Astrocyte (in vitro differentiated cells and primary cell): ENCODE data around the gene RILP. TPM values are rescaled to one million over a fixed set of nuclear protein-coding genes. Genes with fewer than 3 reads are reported as not detected.
"Not testable (repeated sequence)": the region's sequence is repeated elsewhere in the genome, so short reads cannot be mapped to it uniquely, and the experiment has no call there.

Source experiments
- DNase-seq: peaks from one replicate; pipeline ENCODE4 v3.0.0-alpha.2; 2010; ENCODE audit warnings: low read depth
- FAIRE-seq: peaks from 2 replicates; lab custom pipeline; 2011; peaks lifted over from hg19 to GRCh38; lab: Jason Lieb, UNC
- H2AFZ ChIP-seq: 2 replicates; pipeline ENCODE4 v1.6.0; 2012; ENCODE audit warnings: low read depth, low read length, inconsistent platforms
- H3K27ac ChIP-seq: 2 replicates; pipeline ENCODE4 v1.5.1; 2011; ENCODE audit warnings: low read depth, low read length, inconsistent platforms
- H3K27me3 ChIP-seq: 2 replicates; pipeline ENCODE4 v1.6.0; 2011; ENCODE audit warnings: low read length, inconsistent platforms; ENCODE audit not compliant: insufficient read depth
- H3K36me3 ChIP-seq: 2 replicates; pipeline ENCODE4 v1.5.1; 2011; ENCODE audit warnings: low read length, inconsistent platforms; ENCODE audit not compliant: insufficient read depth
- H3K4me1 ChIP-seq: 2 replicates; pipeline ENCODE4 v1.5.1; 2011; ENCODE audit warnings: low read length, inconsistent platforms; ENCODE audit not compliant: insufficient read depth
- H3K4me2 ChIP-seq: 2 replicates; pipeline ENCODE4 v1.6.0; 2012; ENCODE audit warnings: low read length, inconsistent platforms
- H3K4me3 ChIP-seq: 2 replicates; pipeline ENCODE4 v1.5.1; 2011; ENCODE audit warnings: low read depth, mild to moderate bottlenecking, low read length, inconsistent platforms; ENCODE audit not compliant: insufficient read depth
- H3K79me2 ChIP-seq: 2 replicates; pipeline ENCODE4 v1.6.0; 2012; ENCODE audit warnings: mild to moderate bottlenecking, low read length, inconsistent platforms; ENCODE audit not compliant: insufficient read depth
- H3K9ac ChIP-seq: 2 replicates; pipeline ENCODE4 v1.6.0; 2012; ENCODE audit warnings: mild to moderate bottlenecking, low read length, inconsistent platforms
- H3K9me3 ChIP-seq: 2 replicates; pipeline ENCODE4 v1.5.1; 2012; ENCODE audit warnings: low read depth, mild to moderate bottlenecking, low read length, inconsistent platforms; ENCODE audit not compliant: insufficient read depth
- H4K20me1 ChIP-seq: 2 replicates; pipeline ENCODE4 v1.6.0; 2012; ENCODE audit warnings: low read length, inconsistent platforms; ENCODE audit not compliant: insufficient read depth
- H3K27ac Mint-ChIP-seq: one replicate; pipeline ENCODE4 v1.8.0; 2021; ENCODE audit warnings: mild to moderate bottlenecking, mixed read lengths; ENCODE audit not compliant: unreplicated experiment
- H3K27me3 Mint-ChIP-seq: one replicate; pipeline ENCODE4 v1.8.0; 2021; ENCODE audit warnings: low read depth, mixed read lengths; ENCODE audit not compliant: unreplicated experiment
- H3K36me3 Mint-ChIP-seq: one replicate; pipeline ENCODE4 v1.8.0; 2021; ENCODE audit warnings: low read depth, mixed read lengths; ENCODE audit not compliant: unreplicated experiment
- H3K4me1 Mint-ChIP-seq: one replicate; pipeline ENCODE4 v1.8.0; 2021; ENCODE audit warnings: low read depth, mixed read lengths; ENCODE audit not compliant: unreplicated experiment
- H3K4me3 Mint-ChIP-seq: one replicate; pipeline ENCODE4 v1.8.0; 2021; ENCODE audit warnings: mild to moderate bottlenecking, moderate library complexity, mixed read lengths; ENCODE audit not compliant: unreplicated experiment
- H3K9me3 Mint-ChIP-seq: one replicate; pipeline ENCODE4 v1.8.0; 2021; ENCODE audit warnings: mild to moderate bottlenecking, mixed read lengths; ENCODE audit not compliant: unreplicated experiment
- EZH2 ChIP-seq: IDR thresholded peaks from 2 replicates; pipeline ENCODE4 v1.6.1; 2012; ENCODE audit warnings: mild to moderate bottlenecking, low read length, inconsistent platforms; ENCODE audit not compliant: insufficient read depth
- total RNA-seq: library from RNA; stranded (reverse); gene quantifications from 2 replicates; pipeline ENCODE4 v1.2.1, GENCODE V29; 2021
- TF ChIP-seq, protein P1 (sequence below): IDR thresholded peaks from 2 replicates; pipeline ENCODE4 v1.5.1; 2011; ENCODE audit warnings: low read depth, mild to moderate bottlenecking, inconsistent platforms, low read length, moderate library complexity; ENCODE audit not compliant: insufficient read depth

RILP gene
- total RNA-seq, 1 donor from 2014 or later = 7.8 TPM

DNA sequence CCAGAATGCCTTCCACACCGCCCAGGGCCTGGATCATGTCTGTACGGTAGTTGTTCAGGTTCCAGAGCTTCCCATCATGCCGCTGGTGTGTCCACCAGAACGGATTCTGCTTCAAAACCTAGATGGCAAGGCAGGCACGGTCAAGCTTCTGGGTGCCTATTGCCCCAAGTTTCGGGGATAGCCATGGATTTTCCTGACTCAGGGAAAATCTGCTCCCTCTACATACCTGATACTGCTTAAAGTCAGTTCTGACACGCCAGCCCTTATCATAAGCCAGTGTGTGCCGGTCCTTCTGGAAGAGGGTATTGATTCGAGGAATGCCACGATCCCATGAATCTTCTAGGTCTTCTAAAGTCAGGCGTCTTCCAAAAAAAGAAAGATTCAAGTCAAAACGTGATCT is 11.4 kb upstream of the RILP start:
- Histone ChIP-seq H2AFZ (no peak overlapping the region), H3K27me3 (no peaks in the 10 kb centered on the region), H3K4me1 (no peaks in the 10 kb centered on the region), H3K36me3 (peaks cover 56% of the 10 kb centered on the region), H3K27ac (no peak overlapping the region), H3K4me3 (no peak overlapping the region), H3K9me3 (no peaks in the 10 kb centered on the region), H3K9ac (no peak overlapping the region), H3K79me2 (peaks cover 18% of the 10 kb centered on the region), H4K20me1 (peaks cover 46% of the 10 kb centered on the region), H3K4me2 (no peak overlapping the region)
- Mint-ChIP-seq H3K4me3 (no peak overlapping the region), H3K4me1 (no peaks in the 10 kb centered on the region), H3K27ac (no peak overlapping the region), H3K9me3 (no peaks in the 10 kb centered on the region), H3K27me3 (no peaks in the 10 kb centered on the region), H3K36me3 (peaks cover 35% of the 10 kb centered on the region)
- no peak for FAIRE-seq
- no peak for DNase-seq
- no peak for TF ChIP-seq EZH2
- TF ChIP-seq, protein P1, sequence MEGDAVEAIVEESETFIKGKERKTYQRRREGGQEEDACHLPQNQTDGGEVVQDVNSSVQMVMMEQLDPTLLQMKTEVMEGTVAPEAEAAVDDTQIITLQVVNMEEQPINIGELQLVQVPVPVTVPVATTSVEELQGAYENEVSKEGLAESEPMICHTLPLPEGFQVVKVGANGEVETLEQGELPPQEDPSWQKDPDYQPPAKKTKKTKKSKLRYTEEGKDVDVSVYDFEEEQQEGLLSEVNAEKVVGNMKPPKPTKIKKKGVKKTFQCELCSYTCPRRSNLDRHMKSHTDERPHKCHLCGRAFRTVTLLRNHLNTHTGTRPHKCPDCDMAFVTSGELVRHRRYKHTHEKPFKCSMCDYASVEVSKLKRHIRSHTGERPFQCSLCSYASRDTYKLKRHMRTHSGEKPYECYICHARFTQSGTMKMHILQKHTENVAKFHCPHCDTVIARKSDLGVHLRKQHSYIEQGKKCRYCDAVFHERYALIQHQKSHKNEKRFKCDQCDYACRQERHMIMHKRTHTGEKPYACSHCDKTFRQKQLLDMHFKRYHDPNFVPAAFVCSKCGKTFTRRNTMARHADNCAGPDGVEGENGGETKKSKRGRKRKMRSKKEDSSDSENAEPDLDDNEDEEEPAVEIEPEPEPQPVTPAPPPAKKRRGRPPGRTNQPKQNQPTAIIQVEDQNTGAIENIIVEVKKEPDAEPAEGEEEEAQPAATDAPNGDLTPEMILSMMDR = no peak

DNA sequence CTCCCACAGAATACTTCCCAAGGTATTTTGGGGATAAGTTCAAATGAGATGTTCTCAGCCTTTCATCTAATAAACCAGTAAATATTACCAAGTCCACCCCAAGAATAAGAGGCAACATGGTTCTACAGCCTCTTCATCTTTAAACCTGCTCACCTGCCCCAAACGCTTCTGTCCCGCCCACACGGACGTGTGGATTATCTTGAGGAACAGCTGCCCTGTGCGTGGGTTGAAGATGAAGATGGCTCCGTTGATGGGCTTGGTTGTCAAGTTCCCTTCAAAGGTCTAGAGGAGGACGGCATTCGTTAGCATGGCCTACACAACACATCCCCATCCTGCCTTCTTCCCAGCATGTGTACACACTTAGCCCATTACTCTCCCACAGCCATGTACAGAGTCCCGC is 8.4 kb upstream of the RILP start:
- H3K36me3 Mint-ChIP-seq = peaks cover 43% of the 10 kb centered on the region
- Histone ChIP-seq H3K27ac (no peak overlapping the region), H3K36me3 (peaks cover 72% of the 10 kb centered on the region), H3K4me2 (no peak overlapping the region), H3K9ac (no peak overlapping the region), H3K9me3 (no peaks in the 10 kb centered on the region), H3K4me3 (no peak overlapping the region), H2AFZ (no peak overlapping the region), H4K20me1 (peaks cover 56% of the 10 kb centered on the region), H3K4me1 (no peaks in the 10 kb centered on the region), H3K79me2 (peaks cover 6% of the 10 kb centered on the region), H3K27me3 (no peaks in the 10 kb centered on the region)
- no peak for DNase-seq
- H3K4me3 Mint-ChIP-seq = no peak overlapping the region
- FAIRE-seq = no peak
- no peaks in the 10 kb centered on the region for H3K9me3 Mint-ChIP-seq
- H3K27me3 Mint-ChIP-seq = no peaks in the 10 kb centered on the region
- no peaks in the 10 kb centered on the region for H3K4me1 Mint-ChIP-seq
- no peak overlapping the region for H3K27ac Mint-ChIP-seq
- TF ChIP-seq EZH2 = no peak
- TF ChIP-seq, protein P1 = no peak

DNA sequence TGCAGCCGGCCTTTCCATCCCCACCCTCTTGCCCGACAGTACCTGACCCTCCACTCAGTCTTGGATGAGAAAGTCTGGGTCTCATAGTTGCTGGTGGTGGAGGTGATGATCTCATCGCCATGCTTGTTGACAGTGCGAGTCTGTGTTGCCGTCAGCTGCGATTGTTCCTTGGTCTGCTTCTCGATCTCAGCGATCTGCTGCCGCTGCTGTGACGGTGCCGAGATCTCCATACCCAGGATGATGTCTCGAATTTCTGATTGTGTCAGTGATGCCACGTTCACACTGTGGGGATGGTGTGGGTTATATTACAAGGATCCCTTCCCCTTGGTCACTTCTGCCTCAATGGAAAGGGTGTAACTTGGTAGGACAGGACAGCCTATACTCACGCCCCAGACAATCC is 4.1 kb upstream of the RILP start:
- Mint-ChIP-seq H3K4me3 (no peak overlapping the region), H3K36me3 (peaks cover 33% of the 10 kb centered on the region), H3K9me3 (no peaks in the 10 kb centered on the region), H3K27ac (no peak overlapping the region), H3K27me3 (no peaks in the 10 kb centered on the region), H3K4me1 (no peaks in the 10 kb centered on the region)
- TF ChIP-seq, protein P1 = no peak
- TF ChIP-seq EZH2 = no peak
- Histone ChIP-seq H3K36me3 (peaks cover 68% of the 10 kb centered on the region), H3K79me2 (no peaks in the 10 kb centered on the region), H4K20me1 (peaks cover 62% of the 10 kb centered on the region), H3K9ac (no peak overlapping the region), H3K27ac (no peak overlapping the region), H3K27me3 (no peaks in the 10 kb centered on the region), H3K4me1 (peaks cover 10% of the 10 kb centered on the region), H3K4me3 (no peak overlapping the region), H3K4me2 (no peak overlapping the region), H2AFZ (no peak overlapping the region), H3K9me3 (no peaks in the 10 kb centered on the region)
- FAIRE-seq (no peak), DNase-seq (no peak)

DNA sequence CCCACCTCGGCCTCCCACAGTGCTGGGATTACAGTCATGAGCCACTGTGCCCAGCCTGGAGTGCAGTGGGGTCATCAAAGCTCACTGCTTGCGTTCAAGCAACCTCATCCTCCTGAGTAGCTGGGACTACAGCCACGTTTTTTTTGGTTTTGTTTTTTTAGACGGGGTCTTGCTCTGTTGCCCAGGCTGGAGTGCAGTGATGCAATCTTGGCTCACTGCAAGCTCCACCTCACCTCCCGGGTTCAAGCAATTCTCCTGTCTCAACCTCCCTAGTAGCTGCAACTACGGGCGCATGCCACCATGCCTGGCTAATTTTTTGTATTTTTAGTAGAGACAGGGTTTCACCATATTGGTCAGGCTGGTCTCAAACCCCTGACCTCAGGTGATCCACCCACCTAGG is 3.1 kb upstream of the RILP start:
- not testable (repeated sequence) for H3K79me2 ChIP-seq, H3K9ac ChIP-seq, FAIRE-seq, H3K4me3 ChIP-seq, H3K4me3 Mint-ChIP-seq, H3K4me2 ChIP-seq, H3K4me1 Mint-ChIP-seq, H3K27me3 Mint-ChIP-seq, H3K9me3 ChIP-seq, H3K27ac ChIP-seq, H3K27me3 ChIP-seq, H2AFZ ChIP-seq, H3K27ac Mint-ChIP-seq, DNase-seq, H3K9me3 Mint-ChIP-seq
- H3K36me3 Mint-ChIP-seq = peaks cover 24% of the 10 kb centered on the region
- peaks cover 56% of the 10 kb centered on the region for H4K20me1 ChIP-seq
- H3K36me3 ChIP-seq = peaks cover 59% of the 10 kb centered on the region
- peaks cover 12% of the 10 kb centered on the region for H3K4me1 ChIP-seq
